Measurements from ENCODE around the gene PRKAG2.

DNA sequence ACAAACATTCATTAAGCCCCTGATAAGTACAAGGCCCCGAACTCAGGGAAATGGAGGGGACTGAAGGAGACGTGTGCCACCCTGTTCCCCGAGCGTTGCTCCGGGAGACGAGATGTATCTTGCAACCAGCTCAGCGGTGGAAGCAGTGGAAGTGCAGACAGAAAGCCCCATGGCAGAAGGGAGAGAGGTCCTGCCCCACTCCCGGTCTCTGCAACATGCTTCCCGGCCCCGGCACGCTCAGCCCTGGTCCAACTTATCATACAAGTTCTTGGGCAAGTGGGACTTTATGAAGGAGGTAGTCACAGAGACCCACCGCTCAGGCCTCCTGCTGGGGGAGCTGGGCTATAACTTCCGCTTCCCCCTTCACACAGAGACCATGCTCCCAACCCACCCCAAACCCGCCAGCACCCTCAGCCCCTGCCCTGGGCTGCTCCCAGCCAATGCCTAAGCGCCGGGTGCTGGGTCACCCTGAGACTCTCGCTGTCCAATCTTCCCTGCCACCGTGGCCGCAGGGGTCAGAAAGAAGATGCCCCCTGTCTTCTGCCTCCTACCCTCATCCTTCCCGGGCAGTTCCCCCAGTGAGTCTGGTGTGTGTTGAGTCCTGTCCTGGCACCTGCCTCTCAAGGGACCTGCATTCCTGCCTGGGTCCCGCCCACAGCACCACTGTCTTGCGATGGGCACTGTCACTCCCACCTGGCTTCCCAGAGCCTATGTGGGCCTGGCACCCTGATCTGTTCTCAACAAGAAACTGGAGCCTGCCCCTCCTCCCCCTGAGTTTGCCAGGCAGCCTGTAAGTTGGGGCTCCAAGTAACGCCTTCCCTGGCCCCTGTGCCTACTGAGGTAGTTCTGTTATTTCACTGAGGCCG, 157.7 kb downstream of the PRKAG2 start:
- TF ChIP-seq, protein P1, sequence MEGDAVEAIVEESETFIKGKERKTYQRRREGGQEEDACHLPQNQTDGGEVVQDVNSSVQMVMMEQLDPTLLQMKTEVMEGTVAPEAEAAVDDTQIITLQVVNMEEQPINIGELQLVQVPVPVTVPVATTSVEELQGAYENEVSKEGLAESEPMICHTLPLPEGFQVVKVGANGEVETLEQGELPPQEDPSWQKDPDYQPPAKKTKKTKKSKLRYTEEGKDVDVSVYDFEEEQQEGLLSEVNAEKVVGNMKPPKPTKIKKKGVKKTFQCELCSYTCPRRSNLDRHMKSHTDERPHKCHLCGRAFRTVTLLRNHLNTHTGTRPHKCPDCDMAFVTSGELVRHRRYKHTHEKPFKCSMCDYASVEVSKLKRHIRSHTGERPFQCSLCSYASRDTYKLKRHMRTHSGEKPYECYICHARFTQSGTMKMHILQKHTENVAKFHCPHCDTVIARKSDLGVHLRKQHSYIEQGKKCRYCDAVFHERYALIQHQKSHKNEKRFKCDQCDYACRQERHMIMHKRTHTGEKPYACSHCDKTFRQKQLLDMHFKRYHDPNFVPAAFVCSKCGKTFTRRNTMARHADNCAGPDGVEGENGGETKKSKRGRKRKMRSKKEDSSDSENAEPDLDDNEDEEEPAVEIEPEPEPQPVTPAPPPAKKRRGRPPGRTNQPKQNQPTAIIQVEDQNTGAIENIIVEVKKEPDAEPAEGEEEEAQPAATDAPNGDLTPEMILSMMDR (conservative IDR thresholded peaks at IDR 0.05; ENCODE audit: low read depth, low read length): no peak
- no peak for TF ChIP-seq EZH2phosphoT487 (IDR thresholded peaks at IDR 0.05; ENCODE audit: borderline replicate concordance, low read length)

Data from PC-3 (cell line).